Limb (tissue), 2 donors: ENCODE results near the gene ERRFI1.
"Not testable (repeated sequence)": the region's sequence is repeated elsewhere in the genome, so short reads cannot be mapped to it uniquely, and the experiment has no call there.

Experiments
- DNase-seq, 2 donors: peaks; one replicate each; pipeline ENCODE4 v3.0.0-alpha.2; 2016; ENCODE audit errors: extremely low spot score in 2 of 2

The ERRFI1 gene

DNA sequence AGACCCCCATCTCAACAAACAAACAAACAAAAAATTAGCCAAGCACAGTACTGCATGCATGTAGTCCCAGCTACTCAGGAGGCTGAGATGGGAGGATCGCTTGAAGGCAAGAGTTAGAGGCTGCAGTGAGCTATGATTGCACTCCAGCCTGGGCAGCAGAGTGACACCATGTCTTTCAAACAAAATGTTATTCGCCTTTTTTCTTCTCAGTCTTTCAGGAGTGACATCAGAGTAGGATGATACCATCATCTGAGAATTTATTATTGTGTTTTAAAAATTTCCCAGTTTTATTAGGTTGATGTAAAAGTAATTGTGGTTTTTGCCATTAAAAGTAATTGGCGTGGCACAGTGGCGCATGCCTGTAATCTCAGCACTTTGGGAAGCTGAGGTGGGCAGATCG, 53.8 kb downstream of the ERRFI1 start:
- DNase-seq = no peak

DNA sequence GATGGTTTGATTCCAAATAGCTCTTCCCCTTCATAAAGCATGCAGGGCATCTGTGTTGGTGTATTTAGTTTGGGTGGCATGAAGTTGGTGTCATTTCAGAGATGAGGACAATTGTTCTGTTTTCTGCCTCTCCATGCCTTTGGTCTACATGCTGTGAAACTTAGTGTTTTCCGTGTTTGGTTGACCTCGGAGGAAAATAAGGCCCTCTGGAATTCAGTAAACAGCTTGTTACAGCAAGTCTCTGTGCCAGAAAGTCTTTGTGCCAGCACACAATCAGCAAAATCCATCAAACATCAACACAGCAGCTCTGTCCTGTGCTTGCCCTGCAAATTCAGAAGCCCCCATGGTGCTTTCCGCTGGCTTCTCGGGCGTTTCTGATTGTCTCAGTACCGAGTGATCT, 55.1 kb downstream of the ERRFI1 start:
- no peak for DNase-seq

DNA sequence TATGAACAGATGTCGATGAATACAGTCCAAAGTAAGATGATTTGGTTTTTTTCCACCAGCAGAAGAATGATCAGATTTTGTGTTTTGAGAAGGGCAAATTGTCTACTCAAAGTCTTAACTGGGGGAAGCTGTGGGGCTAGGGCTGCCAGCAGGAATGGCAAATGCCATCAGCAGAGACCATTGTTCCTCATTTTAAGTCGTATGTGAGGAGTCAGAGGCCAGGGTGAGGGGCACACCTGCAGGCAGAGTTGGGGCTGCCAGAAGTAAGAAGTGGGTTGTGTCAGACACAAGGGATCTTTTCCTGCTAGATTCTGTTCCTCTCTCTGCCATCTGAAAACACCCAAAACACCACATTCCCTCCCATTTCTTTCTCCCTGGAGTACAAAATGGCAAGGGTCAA, 55.9 kb downstream of the ERRFI1 start:
- no peak for DNase-seq

DNA sequence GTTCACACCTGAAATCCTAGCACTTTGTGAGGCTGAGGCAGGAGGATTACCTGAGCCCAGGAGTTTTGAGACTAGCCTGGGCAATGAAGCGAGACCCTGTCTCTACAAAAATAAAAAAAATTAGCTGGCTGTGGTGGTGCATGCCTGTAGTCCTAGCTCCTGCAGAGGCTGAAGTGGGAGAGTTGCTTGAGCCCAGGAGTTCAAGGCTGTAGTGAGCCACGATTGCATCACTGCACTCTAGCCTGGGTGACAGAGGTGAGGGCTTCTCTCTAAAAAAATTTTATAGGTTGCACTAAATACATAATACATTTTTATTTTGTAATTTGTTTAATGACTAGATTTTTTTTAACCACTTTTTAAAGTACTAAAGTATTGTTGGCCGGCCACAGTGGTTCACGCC, 58.5 kb downstream of the ERRFI1 start:
- no peak for DNase-seq

DNA sequence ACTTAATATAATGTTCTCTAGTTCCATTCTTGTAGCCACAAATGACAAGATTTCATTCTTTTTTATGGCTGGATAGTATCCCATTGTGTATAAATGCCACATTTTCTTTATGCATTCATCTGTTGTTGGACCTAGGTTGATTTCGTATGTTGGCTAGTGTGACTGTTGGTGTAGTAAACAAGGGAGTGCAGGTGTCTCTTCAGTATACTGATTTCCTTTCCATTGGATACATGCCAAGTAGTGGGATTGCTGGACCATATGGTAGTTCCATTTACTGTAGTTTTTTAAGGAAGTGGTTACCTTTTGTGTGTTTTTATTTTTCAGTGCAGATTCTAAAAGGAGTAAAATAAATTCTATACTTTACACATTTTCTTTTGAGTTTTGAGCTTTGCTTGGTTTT, 58.9 kb downstream of the ERRFI1 start:
- DNase-seq = no peak

DNA sequence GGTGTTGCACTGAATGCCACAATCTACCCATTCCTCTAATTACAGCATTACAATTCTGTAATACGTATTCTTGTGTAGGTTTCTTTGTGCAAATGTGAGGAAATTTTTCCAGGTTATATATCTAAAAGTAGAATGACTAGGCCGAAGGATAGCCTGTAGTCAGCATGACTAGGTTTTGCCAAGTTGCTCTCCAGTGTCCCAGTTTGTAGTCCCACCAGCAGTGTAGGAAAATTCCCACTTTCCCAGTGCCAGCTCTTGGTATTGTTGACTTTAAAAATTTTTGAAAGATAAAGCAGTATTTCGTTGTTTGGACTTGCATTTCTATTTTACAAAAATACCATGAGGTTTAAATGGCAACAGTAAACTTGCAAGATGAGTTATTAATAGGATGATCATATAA, 61.6 kb downstream of the ERRFI1 start:
- no peak for DNase-seq

DNA sequence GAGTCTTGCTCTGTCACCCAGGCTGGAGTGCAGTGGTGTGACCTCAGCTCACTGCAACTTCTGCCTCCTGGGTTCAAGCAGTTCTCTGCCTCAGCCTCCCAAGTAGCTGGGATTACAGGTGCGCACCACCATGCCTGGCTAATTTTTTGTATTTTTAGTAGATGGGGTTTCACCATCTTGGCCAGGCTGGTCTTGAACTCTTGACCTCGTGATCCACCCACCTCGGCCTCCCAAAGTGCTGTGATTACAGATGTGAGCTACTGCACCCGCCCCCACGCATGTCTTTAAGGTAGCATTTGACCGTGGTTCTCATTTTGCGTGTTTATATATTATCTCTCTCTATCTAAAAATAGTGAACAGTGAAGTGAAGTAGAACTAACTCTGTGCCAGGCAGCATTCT, 62.3 kb downstream of the ERRFI1 start:
- not testable (repeated sequence) for DNase-seq

DNA sequence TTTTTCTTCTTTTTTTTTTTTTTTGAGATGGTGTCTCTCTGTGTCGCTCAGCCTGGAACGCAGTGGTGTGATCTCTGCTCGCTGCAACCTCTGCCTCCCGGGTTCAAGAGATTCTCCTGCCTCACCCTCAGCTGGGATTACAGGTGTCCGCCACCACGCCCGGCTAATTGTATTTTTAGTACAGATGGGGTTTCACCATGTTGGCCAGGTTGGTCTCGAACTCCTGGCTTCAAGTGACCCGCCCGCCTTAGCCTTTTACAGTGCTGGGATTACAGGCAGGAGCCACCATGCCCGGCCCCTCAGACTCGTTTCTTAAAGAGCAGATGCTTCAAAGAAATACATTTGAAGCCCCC, 62.8 kb downstream of the ERRFI1 start:
- not testable (repeated sequence) for DNase-seq

DNA sequence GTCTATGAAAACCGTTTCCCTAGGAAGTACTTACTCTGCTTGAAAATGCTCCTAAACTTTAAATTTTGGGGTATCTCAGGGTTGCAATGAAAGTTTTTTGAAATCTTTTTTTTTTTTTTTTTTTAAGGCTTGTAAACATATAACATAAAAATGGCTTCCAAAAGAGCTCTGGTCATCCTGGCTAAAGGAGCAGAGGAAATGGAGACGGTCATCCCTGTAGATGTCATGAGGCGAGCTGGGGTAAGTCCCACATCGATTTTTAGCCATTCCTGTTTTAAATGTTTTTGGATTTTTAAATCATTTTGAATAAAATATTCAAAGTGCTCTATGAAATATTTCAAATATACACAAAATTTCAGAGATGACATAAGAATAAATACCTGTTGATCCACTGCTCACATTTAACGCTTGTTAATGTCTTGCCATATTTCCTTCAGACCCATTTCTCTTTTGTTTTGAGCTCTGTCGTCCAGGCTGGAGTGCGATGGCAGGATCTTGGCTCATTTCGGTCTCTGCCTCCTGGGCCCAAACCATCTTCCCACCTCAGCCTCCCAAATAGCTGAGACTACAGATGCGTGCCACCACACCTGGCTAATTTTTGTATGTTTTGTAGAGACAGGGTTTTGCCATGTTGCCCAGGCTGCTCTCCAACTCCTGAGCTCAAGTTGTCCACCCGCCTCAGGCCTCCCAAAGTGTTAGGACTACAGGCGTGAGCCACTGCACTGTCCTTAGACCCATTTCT, 63.3 kb downstream of the ERRFI1 start:
- no peak for DNase-seq

DNA sequence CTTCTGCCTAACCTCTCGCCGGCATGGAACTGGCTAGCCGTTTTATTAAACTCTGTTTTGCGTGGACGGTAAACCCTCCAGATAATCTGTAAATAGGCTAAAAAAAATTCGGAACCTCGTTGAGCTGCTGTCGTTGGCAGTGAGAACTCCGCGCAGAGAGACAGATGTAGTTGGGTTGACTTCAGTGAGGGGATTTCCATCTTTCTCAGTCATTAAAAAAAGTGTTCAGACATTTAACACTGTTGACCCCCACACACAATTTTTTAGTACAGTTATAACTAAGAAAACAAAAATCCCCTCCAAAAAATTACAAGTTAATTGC, 64.1 kb downstream of the ERRFI1 start:
- no peak for DNase-seq
